GM21717 (cell line): ENCODE data around the gene SLC25A34.

Experiments used
- ATAC-seq: cut with Tn5 transposase; IDR thresholded peaks from one replicate; pipeline ENCODE4 v1.9.1; 2021; ENCODE audit warnings: mild to moderate bottlenecking, moderate library complexity; ENCODE audit not compliant: unreplicated experiment

SLC25A34 gene

GRCh38 chr1:15732686-15733081 is 3.4 kb upstream of the SLC25A34 start:
- ATAC-seq, result no peak

- no peak for ATAC-seq
These were observed 2.8 kb upstream of the SLC25A34 start for GRCh38 chr1:15733218-15733725.

- no peak for ATAC-seq
These were observed 2.3 kb upstream of the SLC25A34 start for GRCh38 chr1:15733726-15734226.

- ATAC-seq, result no peak
These were observed 1.8 kb upstream of the SLC25A34 start for GRCh38 chr1:15734296-15734695.

- no peak for ATAC-seq
These were observed 1.2 kb upstream of the SLC25A34 start for GRCh38 chr1:15734901-15735300.

GRCh38 chr1:15735304-15736037 is 587 bp upstream of the SLC25A34 start:
- no peak for ATAC-seq

- no peak for ATAC-seq
These were observed 819 bp downstream of the SLC25A34 start for GRCh38 chr1:15736892-15737261.

GRCh38 chr1:15737324-15738319 is 1.6 kb downstream of the SLC25A34 start:
- ATAC-seq, result no peak

- no peak for ATAC-seq
These were observed 2.5 kb downstream of the SLC25A34 start for GRCh38 chr1:15738416-15739113.

GRCh38 chr1:15739259-15739658 is 3.2 kb downstream of the SLC25A34 start:
- no peak for ATAC-seq

- no peak for ATAC-seq
These were observed 3.7 kb downstream of the SLC25A34 start for GRCh38 chr1:15739745-15740144.

GRCh38 chr1:15740924-15741850 is 5.1 kb downstream of the SLC25A34 start:
- ATAC-seq, result no peak

GRCh38 chr1:15742339-15742801 is 6.3 kb downstream of the SLC25A34 start, which contains the start of gene TMEM82:
Gene TMEM82, plus strand, starts transcription at chr1:15742499. Its CDS starts 61 bp downstream, at chr1:15742560.
- no peak for ATAC-seq

- ATAC-seq, result no peak
These were observed 8.1 kb downstream of the SLC25A34 start for GRCh38 chr1:15744122-15744679.

- no peak for ATAC-seq
These were observed 11.3 kb downstream of the SLC25A34 start for GRCh38 chr1:15747378-15747777.

- no peak for ATAC-seq
These were observed 12.2 kb downstream of the SLC25A34 start for GRCh38 chr1:15748264-15748663.

GRCh38 chr1:15748690-15749398 is 12.8 kb downstream of the SLC25A34 start:
- no peak for ATAC-seq

- ATAC-seq, result no peak
These were observed 13.6 kb downstream of the SLC25A34 start for GRCh38 chr1:15749399-15750291.
